ENCODE results near the gene ARPC4.

Gene ARPC4

DNA sequence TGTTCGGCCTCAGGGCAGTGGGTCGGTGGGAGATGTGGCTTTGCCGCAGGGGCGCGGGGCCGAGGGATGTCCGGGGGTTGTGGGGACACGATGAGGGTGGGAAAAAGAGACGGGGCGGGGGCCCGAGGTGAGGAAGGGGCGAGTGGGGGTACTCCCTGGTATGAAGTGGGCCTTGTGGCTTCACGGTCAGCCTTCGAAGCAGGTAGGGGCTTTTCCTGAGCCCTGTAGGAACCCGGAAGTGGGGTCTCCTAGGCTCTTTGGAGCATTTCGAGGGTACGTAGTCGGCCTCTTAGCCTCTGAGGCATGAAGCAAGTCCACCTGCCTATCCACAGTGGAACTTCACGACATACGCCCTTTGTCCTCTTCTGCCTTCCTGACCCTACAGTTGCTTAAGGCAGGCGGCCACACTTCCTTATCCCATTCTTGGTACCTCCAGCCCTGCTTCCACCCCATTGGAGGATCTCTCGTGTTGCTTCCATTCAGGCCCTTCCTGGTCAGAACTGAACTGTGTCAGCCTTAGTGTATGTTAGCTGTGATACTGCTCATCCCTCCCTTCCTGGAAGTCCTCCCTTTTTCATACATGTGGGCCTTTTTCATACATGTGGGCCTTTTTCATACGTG lies 389 bp downstream of the ARPC4 start:
- DNase-seq = no peak

DNA sequence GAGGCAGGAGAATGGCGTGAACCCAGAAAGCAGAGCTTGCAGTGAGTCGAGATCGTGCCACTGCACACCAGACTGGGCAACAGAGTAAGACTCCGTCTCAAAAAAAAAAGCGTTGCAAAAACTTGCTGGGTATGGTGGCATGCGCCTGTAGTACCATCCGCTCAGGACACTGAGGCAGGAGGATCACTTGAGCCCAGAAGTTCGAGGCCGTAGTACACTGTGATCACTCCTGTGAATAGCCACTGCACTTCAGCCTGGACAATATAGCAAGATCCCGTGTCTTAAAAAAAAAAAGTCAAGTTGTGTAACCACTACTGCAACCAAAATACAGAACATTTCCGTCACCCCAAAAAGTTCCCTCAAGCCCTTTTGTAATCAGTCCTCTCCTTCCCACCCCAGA lies 1.5 kb downstream of the ARPC4 start:
- DNase-seq = no peak

DNA sequence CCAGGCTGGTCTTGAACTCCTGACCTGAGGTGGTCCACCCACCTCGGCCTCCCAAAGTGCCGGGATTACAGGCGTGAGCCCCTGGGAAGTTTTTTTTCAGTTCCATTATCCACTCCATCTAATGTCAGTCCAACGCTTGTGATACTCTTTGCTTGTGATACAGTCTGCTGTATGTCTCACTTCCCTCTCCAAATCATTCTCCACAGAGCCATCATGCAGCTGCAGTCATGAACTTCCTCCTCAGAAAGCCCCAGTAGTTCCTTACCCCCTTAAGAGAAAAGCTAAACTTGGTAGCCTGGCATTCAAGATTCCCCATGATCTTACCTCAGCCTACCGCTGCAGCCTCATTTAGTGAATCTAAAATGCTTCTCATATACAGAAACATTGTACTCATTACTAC lies 2.3 kb downstream of the ARPC4 start:
- DNase-seq = no peak

DNA sequence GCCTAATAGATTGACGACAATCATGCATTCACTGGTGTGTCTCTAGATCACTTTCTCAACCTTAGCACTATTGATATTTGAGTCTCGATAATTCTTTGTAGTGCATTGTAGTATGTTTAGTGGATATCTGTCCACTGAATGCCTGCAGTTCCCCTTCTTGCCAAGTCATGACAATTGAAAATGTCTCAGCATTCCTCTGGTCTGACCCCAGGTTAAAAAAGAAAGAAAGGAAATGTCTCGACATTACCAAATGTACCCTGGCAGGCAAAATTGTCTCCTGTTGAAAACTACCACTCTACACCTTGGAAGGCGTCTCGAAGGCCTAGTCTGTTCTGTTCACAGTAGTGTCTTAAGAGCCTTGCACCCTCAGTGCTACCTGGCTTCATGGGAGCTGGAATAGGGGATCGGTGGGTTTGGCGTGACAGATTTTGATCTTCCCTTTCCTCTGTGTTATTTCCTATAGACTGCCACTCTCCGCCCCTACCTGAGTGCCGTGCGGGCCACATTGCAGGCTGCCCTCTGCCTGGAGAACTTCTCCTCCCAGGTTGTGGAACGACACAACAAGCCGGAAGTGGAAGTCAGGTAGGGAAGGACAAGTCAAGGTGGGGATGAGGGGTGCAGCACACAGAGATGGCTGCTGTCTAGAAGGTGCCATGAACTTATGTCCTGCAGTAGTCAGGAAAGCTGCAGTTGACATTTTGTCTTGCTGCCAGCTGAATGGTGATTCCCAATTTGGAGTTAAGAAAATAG lies 4.5 kb downstream of the ARPC4 start:
- no peak for DNase-seq

DNA sequence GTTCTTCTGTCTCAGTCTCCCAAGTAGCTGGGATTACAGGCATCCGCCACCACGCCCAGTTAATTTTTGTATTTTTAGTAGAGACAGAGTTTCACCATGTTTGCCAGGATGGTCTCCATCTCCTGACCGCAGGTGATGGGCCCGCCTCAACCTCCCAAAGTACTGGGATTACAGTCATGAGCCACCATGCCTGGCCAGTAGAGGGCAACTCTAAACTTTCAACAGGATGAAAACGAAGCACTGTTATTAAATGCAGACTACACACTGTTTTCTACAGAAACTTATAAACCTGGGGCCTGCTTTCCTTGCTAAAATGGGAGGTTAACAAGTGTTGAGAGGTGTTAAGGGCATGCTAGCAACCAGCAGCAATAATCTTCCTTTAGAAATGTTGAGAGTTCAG lies 7.6 kb downstream of the ARPC4 start:
- DNase-seq = no peak

DNA sequence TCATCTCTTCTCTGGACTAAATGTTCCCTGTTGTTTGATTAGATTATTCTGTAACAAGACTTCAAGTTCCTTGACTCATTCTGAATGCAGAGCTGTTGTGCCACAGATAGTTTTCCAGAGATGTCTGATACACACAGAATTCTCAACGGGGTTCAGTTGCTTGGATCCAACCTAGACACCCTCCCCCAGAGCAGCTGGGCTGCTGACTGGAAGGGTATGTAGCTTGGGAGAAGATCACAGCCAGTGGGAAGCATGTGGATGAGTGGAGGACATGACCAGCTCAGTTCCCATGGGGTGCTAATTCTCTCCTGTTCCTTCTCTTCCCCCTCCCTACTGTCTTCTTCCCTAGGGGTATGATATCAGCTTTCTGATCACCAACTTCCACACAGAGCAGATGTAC lies 10.6 kb downstream of the ARPC4 start:
- no peak for DNase-seq

DNA sequence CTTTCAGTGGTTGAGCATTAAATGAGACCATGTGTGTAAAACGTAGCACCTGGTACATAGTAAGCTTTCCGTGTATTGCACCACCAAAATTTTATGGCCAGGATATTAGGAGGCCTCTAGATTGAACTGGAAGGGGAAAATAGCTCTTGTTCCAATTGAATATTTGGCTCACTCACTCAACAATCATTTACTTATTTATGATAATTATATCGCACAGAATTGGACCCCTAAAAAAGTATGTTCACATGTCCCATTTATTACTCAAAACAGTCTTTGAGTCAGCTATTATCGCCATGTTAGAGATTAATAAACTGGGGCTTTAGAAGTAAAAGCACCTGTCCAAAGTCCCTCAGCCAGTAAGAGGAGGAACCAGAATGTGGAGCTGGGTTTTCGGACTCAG lies 12.1 kb downstream of the ARPC4 start:
- DNase-seq = no peak

DNA sequence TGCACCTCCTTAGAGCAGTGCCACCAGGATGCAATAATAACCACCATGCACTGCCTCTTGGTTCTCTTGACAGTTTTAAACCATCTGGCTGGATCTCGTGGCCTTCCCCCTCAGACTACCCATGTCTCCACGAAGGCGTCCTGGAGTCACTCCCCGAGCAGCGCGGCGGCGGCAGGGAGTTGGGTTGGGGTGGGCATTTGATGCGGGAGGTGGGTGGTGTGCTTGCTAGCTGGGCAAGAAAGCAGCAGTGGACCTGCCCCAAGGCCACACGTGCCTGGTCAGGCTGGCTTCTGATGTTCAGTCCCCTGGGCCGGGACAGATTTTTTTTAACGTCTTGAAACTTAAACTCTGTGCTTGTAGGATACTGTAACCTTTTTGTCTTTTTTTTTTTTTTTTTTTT lies 13.3 kb downstream of the ARPC4 start:
- DNase-seq = no peak

DNA sequence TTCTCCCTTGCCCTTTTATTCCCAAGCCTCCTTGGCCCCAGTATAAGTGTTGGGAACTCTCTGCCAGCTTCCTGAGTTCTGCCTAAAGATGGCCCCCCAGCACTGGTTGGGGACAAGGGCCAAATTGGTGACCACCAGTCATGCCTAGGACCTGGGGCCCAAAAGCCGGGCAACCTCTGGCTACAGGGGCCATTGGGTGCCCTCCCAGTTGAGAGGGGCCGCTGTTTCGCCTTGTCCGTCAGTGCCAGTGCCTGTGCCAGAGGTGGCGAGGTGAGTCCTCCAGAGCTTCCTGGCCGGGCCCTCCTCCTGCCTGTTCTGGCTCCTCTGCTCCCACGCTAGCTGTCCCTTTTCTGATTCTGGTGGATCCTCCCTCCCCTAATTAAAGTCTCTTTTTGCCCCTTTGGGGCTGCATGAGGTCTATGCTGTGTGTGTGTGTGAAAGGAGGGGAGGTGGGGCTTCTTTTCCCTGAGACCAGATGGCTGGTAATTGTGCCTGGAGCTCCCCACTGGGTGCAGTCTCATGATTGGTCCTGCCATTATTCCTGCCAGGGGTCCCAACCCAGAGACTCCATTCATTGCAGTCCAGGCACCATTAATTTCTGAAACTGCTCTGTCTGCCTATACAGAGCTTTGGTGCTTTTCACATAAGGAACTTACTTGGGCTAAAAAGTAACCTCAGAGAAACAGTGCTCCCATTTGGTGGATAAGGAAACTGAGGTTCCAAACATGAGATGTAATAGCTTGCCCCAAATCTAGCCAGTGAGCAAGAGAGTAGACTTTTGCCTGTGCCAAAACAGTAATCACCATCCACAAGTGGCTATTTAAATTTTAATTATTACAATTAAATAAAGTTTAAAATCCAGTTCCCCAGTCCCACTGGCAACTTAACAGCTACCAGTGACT lies 14.1 kb downstream of the ARPC4 start:
- no peak for DNase-seq

DNA sequence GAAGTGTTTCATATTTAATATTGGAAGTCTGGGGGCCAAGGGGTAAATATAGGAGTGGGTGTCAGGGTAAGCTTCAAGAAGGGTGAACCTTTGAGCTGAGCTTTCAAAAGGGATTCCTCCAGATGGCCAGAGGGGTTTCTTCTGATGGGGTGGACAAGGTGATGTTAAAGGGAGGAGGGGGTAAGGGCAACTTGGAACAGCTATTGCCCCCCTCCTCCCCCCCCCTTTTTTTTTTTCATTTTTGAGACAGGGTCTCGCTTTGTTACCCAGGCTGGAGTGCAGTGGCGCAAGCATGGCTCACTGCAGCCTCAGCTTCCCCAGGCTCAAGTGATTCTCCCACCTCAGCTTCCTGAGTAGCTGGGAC lies 15.1 kb downstream of the ARPC4 start:
- DNase-seq = no peak

DNA sequence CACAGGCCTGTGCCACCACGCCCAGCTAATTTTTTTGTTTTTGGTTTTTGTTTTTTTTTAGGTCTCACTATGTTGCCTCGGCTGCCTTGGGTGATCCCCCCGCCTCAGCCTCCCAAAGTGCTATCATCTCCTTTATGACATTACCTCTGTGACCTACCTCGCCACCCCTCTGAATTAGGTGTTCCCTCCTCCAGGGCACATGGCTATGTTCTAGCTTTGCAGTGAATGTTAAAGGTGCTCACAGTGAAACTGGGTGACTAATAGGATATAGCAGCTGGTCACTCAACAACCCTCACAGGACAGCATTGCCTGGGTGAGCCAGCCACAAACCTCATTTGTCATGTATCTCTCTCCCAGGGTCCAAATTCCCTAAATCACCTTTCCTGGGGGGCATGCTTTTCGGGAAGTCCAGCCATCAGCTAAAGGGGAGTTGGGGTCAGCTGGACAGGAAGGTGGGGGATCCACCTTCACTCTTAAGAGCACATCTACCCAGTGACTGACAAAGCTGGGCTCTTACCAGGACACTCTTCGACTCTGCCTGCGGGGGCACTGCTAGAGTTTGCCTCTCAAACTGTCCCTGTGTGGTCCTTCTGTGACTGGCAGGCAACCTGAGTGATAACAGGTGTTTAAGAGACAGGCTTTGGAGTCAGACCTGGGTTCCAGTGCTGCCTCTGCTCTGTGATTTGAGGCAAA lies 15.6 kb downstream of the ARPC4 start:
- no peak for DNase-seq

DNA sequence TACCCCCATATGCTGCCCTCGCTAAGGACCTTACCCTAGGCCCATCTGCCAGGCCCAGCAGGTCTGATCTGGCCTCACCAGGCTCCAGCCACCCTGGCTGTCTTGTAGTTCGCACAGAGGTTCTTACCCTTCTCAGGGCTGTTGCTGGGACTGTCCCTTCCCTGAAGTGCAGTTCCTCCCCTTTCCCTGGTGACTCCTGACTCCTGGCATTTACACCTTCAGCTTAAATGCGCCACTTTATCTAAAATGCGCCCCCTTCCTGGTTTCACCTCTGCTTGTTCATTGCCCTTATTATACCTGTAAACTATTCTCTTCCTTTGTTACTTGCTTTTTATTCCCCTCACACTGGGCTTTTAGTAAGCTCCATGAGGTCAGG lies 16.3 kb downstream of the ARPC4 start:
- DNase-seq = no peak

DNA sequence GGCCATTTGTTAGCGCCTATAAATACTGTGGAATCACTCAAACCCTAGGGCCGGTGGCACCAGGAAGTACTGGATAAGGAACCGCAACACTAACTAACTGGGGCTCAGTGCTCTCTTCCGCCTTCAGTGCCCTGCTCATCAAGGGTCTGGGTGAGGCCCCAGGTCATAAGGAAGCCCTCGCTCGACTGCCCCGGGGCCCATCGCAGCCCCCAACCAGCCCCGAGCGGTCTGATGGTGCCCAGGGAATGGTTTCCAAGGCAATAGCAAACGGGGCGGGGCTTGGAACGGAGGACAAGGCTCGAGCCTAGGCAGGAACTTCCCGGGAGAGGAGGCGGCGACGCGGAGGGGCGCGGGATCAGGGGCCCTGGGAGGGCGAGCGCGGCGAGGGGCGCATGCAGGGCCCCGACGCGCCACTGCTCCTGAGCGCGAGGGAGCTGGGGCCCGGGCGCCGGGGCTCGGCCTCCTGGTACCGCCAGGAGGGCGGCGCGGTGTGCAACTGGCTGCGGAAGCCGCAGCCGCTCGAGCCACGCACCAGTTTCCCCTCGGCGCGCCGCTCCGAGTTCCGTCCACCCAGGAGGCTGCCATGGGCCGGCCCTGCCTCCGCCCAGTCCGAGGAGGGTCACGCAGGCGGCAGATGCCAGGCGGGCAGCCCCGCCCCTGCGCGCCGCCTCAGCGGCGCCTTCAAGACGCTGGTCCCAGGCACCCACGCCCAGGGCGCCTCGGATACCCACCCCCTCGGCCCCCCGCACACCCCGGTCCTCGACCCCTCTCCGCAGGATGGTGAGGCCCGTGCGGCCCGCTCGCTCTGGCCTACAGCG lies 16.9 kb downstream of the ARPC4 start, which contains the start of gene TTLL3:
Gene TTLL3 (plus strand): TSS at position 648 of the 818 bp plus-strand sequence. CDS start 400 bp downstream, outside the sequence.
- DNase-seq = no peak

DNA sequence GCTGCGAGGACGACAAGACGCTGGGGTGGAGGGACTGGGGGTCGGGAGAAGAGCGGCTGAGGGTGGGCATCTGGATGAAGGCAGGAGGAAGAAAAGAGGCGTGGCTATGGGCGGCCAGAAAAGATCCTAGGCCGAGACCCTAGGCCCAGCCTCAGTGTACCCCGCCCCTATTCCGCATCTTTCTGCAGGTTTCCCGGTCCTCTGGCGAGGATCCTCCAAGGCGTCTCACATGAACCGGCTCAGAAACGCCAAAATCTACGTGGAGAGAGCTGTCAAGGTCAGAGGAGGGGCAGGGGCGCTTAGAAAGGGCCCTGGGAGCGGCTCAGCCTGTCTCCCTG lies 17.5 kb downstream of the ARPC4 start:
- DNase-seq = no peak

DNA sequence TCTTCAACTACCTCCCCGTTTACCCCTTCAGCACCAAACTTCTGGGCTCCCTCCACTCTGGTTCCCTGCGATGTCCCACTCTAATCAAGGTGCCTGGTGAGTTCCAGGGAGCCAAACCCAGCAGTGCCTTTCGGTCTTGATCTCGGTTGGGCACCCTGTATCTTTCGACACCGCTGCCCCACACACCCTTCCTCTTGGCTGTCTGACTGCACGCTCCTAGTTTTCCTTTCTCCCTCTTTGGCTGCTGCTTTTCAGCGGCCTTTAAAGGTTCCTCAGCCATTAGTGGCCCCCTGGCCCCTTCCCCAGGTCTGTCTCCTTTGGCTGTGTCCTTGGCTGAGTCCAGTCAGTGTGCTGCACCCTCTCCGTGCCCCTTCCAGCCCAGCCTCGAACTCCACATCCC lies 18.0 kb downstream of the ARPC4 start:
- no peak for DNase-seq

DNA sequence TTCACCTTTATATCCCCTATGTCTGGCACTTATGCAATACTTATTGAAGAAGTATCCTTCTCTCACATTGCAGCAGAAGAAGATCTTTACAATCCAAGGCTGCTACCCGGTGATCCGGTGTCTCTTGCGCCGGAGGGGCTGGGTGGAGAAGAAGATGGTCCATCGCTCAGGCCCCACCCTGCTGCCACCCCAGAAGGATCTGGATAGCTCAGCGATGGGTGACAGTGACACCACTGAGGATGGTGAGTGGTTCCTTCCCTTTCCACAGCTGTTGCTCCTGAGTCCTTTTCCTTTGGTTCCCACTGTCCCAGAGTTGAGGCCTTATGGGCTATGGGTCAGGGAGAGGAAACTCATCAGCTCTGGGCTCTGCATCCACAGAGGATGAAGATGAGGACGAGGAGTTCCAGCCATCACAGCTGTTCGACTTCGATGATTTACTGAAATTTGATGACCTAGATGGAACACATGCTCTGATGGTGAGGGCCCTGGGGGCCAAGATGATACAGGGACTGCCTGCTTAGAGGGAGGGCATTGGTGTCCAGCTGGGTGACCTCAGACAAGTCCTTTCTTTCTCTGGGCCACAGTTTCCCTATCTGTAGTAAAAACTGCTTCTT lies 20.1 kb downstream of the ARPC4 start:
- no peak for DNase-seq

DNA sequence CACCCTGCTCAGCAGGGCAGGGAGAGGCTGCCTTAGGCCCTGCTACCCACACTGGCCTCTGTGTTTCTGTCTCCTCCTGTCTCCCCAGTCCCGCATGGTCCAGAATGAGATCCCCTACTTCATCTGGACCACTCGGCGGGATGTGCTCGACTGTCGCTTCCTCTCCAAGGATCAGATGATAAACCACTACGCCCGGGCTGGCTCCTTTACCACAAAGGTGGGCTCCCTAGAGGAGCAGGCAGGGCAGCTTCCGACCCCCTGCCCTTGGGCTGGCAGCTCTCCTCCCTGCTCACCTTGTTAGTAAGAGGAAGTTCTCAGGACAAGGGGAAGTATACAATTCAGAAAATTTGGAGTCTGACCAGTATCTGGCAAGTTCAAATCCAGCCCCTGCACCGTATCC lies 23.1 kb downstream of the ARPC4 start:
- no peak for DNase-seq

DNA sequence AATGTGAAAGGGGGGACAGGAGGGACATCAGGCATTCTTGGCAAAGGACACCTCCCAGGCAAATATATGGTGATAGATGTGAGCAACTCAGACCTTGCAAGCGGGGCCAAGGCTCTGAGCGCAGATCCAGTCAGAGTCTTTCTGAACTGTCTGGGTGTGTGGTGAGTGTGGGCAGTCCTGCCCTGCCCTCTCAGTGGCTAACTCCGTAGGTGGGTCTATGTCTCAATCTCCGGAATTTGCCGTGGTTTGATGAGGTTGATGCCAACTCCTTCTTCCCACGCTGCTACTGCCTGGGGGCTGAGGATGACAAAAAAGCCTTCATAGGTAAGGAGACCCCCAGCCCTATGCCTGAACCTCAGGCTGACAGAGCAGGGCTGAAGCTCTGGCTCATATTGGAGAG lies 24.6 kb downstream of the ARPC4 start:
- DNase-seq = no peak

DNA sequence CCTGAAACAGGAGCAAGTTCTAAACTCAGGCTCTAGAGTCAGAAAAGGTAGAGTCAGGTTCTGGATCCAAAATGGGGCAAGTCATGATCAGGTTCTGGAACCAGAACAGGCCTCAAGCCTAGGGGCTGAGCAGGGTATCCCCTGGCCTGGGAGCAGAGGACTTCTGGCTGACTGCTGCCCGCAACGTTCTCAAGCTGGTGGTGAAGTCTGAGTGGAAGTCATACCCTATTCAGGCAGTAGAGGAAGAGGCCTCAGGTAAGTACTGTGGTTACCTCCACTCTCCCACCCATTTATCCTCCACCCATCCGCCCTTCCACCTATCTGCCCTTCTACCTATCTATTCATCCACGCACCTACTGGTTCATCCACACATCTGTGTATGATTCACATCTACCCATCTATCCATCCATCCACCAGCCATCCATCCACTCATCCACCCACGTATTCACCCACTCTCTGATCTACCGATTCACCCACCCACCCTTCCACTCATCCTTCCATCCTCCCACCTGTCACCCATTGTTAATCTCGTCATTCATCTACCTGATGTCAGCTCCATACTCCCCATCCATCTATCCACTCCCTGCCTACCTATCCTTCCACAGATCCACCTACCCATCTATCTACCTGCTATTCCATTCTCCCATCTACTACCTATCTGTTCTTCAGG lies 25.9 kb downstream of the ARPC4 start:
- no peak for DNase-seq

DNA sequence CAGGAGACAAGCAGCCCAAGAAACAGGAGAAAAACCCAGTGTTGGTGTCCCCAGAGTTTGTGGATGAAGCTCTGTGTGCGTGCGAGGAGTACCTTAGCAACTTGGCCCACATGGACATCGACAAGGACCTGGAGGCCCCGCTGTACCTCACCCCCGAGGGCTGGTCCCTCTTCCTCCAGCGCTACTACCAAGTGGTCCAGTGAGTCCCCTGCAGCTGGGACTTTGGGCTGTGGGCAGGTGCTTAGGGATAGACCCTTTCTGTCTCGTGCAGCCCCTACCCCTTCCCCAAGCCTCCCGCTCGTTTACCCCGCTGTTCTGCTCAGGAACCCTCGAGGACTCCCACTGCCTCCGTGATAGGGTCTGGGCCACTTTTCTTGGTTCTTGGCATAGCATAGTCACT lies 27.7 kb downstream of the ARPC4 start:
- no peak for DNase-seq

DNA sequence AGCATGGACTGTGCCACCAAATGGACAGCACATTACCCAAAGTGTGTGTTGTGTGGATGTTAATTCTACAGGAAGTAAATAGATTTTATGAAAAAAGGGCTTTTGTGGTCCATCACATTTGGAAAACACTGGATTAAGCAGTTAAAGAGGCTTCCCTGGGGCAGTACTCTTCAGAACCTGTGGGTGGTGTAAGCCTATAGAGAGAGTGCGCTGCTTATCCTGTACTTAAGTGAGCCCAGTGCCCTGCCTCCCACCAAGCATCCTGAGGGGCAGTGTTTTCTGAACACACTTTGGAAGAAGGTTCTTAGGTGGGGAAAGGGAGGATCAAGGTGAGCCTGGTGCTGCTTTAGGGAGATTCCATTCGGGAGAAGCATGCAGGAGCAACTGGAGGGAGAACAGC lies 28.1 kb downstream of the ARPC4 start:
- DNase-seq = no peak
